Karpas-422 (cell line): Measurements from ENCODE around the gene CCDC171. TPM values are rescaled to one million over a fixed set of nuclear protein-coding genes. Genes with fewer than 3 reads are reported as not detected.
"Not testable (repeated sequence)": the region's sequence is repeated elsewhere in the genome, so short reads cannot be mapped to it uniquely, and the experiment has no call there.

Experiments
- DNase-seq: peaks from one replicate; pipeline ENCODE4 v3.0.0-alpha.2; 2015
- H2AFZ ChIP-seq: fragments of 200-600 bp; sonication (generic); 2 replicates; pipeline ENCODE4 v1.6.1; 2014; ENCODE audit warnings: antibody characterized with exemption, low read length, mixed read lengths
- H3K27ac ChIP-seq: fragments of 200-600 bp; sonication (generic); 2 replicates; pipeline ENCODE4 v1.5.1; 2014; ENCODE audit warnings: mild to moderate bottlenecking, low read length, moderate library complexity
- H3K27me3 ChIP-seq: fragments of 200-600 bp; sonication (generic); 2 replicates; pipeline ENCODE4 v1.6.1; 2014; ENCODE audit warnings: low read length, mixed read lengths
- H3K36me3 ChIP-seq: fragments of 200-600 bp; sonication (generic); 2 replicates; pipeline ENCODE4 v1.6.1; 2014; ENCODE audit warnings: low read length, mixed read lengths; ENCODE audit not compliant: insufficient read depth
- H3K4me1 ChIP-seq: fragments of 200-600 bp; sonication (generic); 2 replicates; pipeline ENCODE4 v1.6.1; 2014; ENCODE audit warnings: mild to moderate bottlenecking, low read length, mixed read lengths
- H3K4me2 ChIP-seq: fragments of 200-600 bp; sonication (generic); 2 replicates; pipeline ENCODE4 v1.6.1; 2014; ENCODE audit warnings: low read length, low read depth, mild to moderate bottlenecking; ENCODE audit not compliant: poor library complexity, severe bottlenecking
- H3K4me3 ChIP-seq: fragments of 200-600 bp; sonication (generic); 2 replicates; pipeline ENCODE4 v1.5.1; 2014; ENCODE audit warnings: mild to moderate bottlenecking, antibody characterized with exemption, low read length, mixed read lengths
- H3K79me2 ChIP-seq: fragments of 200-600 bp; sonication (generic); 2 replicates; pipeline ENCODE4 v1.6.1; 2014; ENCODE audit warnings: mild to moderate bottlenecking, low read length, mixed read lengths
- H3K9ac ChIP-seq: fragments of 200-600 bp; sonication (generic); 2 replicates; pipeline ENCODE4 v1.6.0; 2014; ENCODE audit warnings: low read length
- H3K9me2 ChIP-seq: fragments of 200-600 bp; sonication (generic), shearing (Covaris generic); replicated peaks from 2 replicates; pipeline ENCODE4 v1.6.0; 2014; ENCODE audit warnings: mild to moderate bottlenecking, low read length, moderate library complexity; ENCODE audit not compliant: insufficient read depth
- H3K9me3 ChIP-seq: fragments of 300-700, 200-600 bp; sonication (generic); 2 replicates; pipeline ENCODE4 v1.6.1; 2014; ENCODE audit warnings: low read length, mixed read lengths
- H4K20me1 ChIP-seq: fragments of 200-600 bp; sonication (generic); 2 replicates; pipeline ENCODE4 v1.6.1; 2014; ENCODE audit warnings: mild to moderate bottlenecking, antibody characterized with exemption, low read length, low read depth; ENCODE audit not compliant: insufficient read depth
- total RNA-seq: library from RNA; depleted of rRNA; stranded (reverse); fragments of >200 nt; shearing (Covaris generic); gene quantifications from 2 replicates; pipeline ENCODE4 v1.2.3, GENCODE V29; 2014; ENCODE audit warnings: low replicate concordance

The CCDC171 gene
- total RNA-seq, 1 experiment from 2014 or later = 3.1 TPM

DNA sequence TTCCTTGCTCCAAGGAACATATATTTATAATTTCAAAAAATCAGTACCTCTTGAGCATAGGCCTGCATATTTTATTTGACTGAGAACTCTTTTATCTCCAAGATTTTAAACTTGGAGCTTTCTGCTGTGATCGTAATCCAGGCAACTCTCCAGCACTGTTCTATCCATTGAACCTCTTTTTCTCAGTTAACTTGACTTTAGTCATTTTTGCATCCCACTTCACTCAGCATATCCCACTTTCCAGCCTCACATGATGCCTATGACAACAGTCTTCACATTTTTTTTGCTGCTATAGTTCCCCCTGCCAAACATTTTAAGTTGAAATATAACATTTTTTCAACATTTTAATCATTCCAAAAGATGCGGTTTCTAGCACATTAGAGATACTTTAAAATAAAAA, 33.0 kb upstream of the CCDC171 start:
- Histone ChIP-seq H3K27me3 (no peaks in the 10 kb centered on the region), H3K9ac (no peak overlapping the region), H3K9me3 (no peaks in the 10 kb centered on the region), H3K79me2 (no peaks in the 10 kb centered on the region), H3K36me3 (no peaks in the 10 kb centered on the region), H3K4me1 (no peaks in the 10 kb centered on the region), H4K20me1 (no peaks in the 10 kb centered on the region), H3K4me3 (no peak overlapping the region), H2AFZ (no peak overlapping the region), H3K27ac (no peak overlapping the region), H3K4me2 (no peak overlapping the region), H3K9me2 (no peaks in the 10 kb centered on the region)
- DNase-seq = no peak

DNA sequence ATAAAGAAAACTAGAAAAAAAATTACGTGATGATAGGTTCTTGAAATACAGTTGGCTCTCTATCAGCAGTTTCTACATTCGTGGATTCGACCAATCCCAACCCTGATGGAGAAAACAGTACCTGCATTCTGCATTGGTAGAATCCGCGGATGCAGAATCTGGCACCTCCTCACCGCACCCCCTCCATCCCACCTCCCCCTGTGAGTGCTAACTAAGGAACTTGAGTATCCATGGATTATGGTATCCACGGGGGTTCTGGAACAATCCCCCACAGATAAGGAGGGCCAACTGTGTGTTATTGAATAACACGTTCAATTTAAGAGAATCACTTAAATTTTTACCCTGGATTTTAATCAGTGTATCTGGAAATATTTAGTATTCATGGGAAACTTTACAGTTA, 31.6 kb upstream of the CCDC171 start:
- Histone ChIP-seq H3K36me3 (no peaks in the 10 kb centered on the region), H3K4me1 (no peaks in the 10 kb centered on the region)

DNA sequence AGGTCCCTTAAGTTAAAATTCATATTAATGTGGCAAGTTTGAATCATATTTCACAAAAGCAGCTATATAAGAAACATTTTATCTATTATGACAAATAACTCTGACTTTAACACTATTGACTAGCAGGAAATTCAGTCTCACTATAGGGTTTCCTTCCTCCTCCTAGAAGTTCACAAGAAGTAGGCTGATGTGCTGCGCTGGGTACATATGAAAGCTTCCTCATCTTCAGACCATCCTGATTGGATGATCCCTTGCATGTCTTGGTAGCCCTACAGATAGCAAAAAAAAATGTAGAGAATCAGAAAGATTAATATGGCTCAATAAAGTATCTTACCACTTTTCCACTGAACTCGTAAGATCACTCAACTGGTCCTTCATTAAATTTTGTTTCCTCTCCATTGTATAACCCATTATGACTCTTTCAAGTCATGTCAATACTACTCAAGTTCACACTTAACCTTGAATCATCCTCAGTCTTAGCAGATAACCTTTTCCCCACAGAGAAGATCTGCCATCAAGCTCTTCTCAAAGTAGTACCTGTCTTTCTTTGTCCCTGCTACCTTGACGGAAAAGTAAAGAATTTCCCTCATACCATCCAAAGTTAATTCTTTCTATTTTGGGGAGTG, 30.6 kb upstream of the CCDC171 start:
- Histone ChIP-seq H2AFZ (no peak overlapping the region; the same call in 1 of the 2 replicates), H3K4me3 (no peak overlapping the region), H3K27ac (no peak overlapping the region), H3K36me3 (no peaks in the 10 kb centered on the region), H3K4me1 (no peaks in the 10 kb centered on the region), H3K79me2 (no peaks in the 10 kb centered on the region), H3K9me3 (no peaks in the 10 kb centered on the region), H3K9me2 (no peaks in the 10 kb centered on the region), H3K27me3 (no peaks in the 10 kb centered on the region), H3K9ac (no peak overlapping the region), H3K4me2 (no peak overlapping the region), H4K20me1 (no peaks in the 10 kb centered on the region)
- DNase-seq = no peak

More for the DNA sequence above, 31.6 kb upstream of the CCDC171 start:
- Histone ChIP-seq H3K4me2 (no peak overlapping the region), H3K27ac (no peak overlapping the region), H3K4me3 (no peak overlapping the region), H2AFZ (no peak overlapping the region), H3K9me3 (no peaks in the 10 kb centered on the region), H3K9me2 (no peaks in the 10 kb centered on the region), H3K9ac (no peak overlapping the region), H4K20me1 (no peaks in the 10 kb centered on the region), H3K79me2 (no peaks in the 10 kb centered on the region), H3K27me3 (no peaks in the 10 kb centered on the region)
- no peak for DNase-seq

DNA sequence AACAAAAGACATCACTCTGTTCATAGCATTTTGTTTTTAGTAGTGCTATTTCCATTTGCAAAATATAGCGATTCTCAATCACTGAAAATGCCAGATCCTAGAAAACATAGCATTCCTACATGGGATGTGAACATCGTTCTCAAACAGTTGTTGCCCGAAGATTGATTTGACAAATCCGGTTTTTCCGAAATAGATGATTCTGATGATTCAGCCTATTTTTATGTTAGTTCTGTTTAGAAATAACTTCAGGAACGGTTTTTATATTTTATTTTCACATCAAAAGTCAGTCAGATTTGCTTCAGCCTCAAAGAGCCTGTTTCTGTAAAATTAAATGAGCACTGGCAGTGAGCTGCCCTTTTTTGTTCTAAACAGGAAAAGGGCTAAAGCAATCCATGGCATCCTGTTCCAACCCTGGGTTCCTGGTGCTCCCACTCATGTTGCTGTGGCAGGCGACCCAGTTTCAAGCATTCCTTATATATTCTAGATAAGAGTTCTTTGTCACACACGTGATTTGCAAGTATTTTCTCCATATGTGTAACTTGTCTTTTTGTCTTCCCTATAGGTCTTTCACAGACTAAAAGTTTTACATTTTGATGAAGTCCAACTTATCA, 27.9 kb upstream of the CCDC171 start:
- Histone ChIP-seq H4K20me1 (no peaks in the 10 kb centered on the region), H3K4me3 (no peak overlapping the region), H2AFZ (no peak overlapping the region), H3K36me3 (no peaks in the 10 kb centered on the region), H3K4me1 (no peaks in the 10 kb centered on the region), H3K79me2 (no peaks in the 10 kb centered on the region), H3K4me2 (no peak overlapping the region), H3K27ac (no peak overlapping the region), H3K9ac (no peak overlapping the region), H3K27me3 (no peaks in the 10 kb centered on the region), H3K9me2 (no peaks in the 10 kb centered on the region), H3K9me3 (no peaks in the 10 kb centered on the region)
- DNase-seq = no peak

DNA sequence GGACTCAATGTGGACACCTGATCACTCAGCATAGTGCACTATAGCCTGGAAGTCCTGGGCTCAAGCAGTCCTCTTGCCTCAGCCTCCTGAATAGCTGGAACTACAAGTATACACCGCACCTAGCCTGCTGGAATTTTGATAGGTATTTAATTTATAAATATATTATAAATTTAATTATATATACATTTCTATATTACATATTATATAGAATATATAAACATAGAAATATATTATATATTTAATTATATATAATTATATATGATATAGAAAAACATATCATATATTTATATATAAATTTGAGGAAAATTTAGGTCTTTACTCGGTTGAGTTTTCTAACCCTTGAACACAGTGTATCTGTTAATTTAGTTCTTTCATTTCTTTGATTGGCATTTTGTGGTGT, 26.9 kb upstream of the CCDC171 start:
- no peaks in the 10 kb centered on the region for H3K36me3 ChIP-seq
- H3K4me2 ChIP-seq = no peak overlapping the region
- no peaks in the 10 kb centered on the region for H4K20me1 ChIP-seq
- no peaks in the 10 kb centered on the region for H3K9me3 ChIP-seq
- H3K27me3 ChIP-seq = no peaks in the 10 kb centered on the region
- H3K9ac ChIP-seq = no peak overlapping the region
- H3K4me1 ChIP-seq = no peaks in the 10 kb centered on the region
- no peak overlapping the region for H3K4me3 ChIP-seq
- no peaks in the 10 kb centered on the region for H3K9me2 ChIP-seq
- H3K79me2 ChIP-seq = no peaks in the 10 kb centered on the region
- no peak overlapping the region for H3K27ac ChIP-seq
- no peak for DNase-seq
- H2AFZ ChIP-seq = no peak overlapping the region

DNA sequence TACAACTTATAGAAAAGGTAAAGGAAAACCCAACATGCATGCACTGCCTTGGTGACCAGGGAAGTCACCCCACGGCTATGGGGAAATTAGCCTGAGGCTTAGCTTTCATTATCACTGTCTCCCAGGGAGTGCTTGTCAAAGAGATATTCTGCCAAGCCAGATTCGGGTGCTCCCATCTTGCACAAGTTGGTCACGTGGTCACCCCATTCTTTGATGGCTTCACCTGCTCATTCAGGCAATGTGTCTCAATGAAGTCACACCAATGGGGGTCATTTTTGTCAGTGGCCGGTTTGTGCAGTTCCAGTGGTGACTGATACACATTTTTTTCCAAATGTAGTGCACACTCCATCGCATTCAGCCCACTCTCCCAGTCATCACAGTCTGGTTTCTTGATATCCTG, 25.8 kb upstream of the CCDC171 start:
- not testable (repeated sequence) for H3K9ac ChIP-seq, H3K36me3 ChIP-seq, H2AFZ ChIP-seq, H3K27me3 ChIP-seq, DNase-seq, H4K20me1 ChIP-seq, H3K4me3 ChIP-seq, H3K9me2 ChIP-seq, H3K9me3 ChIP-seq, H3K27ac ChIP-seq, H3K4me2 ChIP-seq, H3K79me2 ChIP-seq, H3K4me1 ChIP-seq

DNA sequence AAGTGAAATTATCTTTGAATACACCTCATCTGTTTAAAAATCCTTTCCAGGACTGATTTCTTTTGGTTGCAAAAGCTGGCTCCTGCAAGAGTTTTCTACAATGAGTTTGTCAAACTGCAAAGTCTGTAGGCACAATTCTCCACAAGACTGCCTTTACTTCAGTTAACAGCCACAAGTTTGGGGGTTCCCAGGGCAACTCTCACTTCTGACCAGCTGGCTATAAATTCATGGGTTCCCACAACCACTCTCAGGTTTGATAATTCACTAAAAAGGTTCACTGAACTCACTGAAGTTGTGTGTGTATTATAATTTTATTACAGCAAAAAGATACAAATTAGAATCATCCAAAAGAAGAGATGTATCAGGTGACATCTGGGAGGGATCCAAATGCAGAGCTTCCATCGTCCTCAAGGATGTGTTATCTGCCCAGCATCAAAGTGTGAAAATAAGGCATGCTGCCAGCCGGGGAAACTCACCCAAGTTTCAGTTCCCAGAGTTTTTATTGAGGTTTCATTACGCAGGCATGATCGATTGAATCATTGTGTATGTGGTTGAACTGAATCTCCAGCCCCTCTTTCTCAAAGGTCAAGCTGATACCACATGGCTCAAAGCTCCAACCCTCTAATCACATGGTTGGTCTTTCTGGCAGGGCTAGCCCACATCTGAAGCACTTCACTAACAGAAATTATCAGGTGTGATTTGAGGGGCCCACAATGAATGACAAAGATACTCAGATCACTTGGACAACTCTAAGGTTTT, 23.1 kb upstream of the CCDC171 start:
- no peaks in the 10 kb centered on the region for H3K36me3 ChIP-seq
- H3K9ac ChIP-seq = no peak overlapping the region
- no peak overlapping the region for H3K4me3 ChIP-seq
- no peaks in the 10 kb centered on the region for H3K9me2 ChIP-seq
- no peaks in the 10 kb centered on the region for H3K9me3 ChIP-seq
- H3K4me1 ChIP-seq = no peaks in the 10 kb centered on the region
- H3K27me3 ChIP-seq = no peaks in the 10 kb centered on the region
- H3K27ac ChIP-seq = no peak overlapping the region
- no peaks in the 10 kb centered on the region for H4K20me1 ChIP-seq
- H3K4me2 ChIP-seq = no peak overlapping the region
- DNase-seq = no peak
- no peaks in the 10 kb centered on the region for H3K79me2 ChIP-seq
- H2AFZ ChIP-seq = no peak overlapping the region

DNA sequence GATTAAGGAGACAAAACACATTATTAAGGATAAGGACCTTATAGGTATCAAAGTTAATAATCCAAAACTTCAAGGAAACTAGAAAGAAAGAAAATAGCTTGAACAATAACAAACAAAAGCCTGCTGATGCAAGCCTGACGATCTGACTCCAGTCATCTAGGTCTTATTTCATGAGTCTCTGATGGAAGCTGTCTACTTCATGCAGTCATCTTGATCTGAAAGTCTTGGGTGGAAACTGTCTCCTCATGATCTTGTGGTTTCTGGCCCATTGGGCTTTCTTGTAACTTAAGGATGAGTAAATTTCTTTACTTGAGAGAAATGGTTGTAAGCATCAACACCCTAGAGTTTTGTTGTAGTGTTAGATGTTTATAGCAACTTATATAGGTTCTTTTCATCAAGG, 21.5 kb upstream of the CCDC171 start:
- Histone ChIP-seq H3K9ac (no peak overlapping the region), H3K36me3 (no peaks in the 10 kb centered on the region), H3K27me3 (no peaks in the 10 kb centered on the region), H4K20me1 (no peaks in the 10 kb centered on the region), H3K4me1 (no peaks in the 10 kb centered on the region), H3K79me2 (no peaks in the 10 kb centered on the region), H3K9me3 (no peaks in the 10 kb centered on the region), H3K9me2 (no peaks in the 10 kb centered on the region), H3K27ac (no peak overlapping the region), H3K4me2 (no peak overlapping the region), H2AFZ (no peak overlapping the region), H3K4me3 (no peak overlapping the region)
- no peak for DNase-seq
